K562 (cell line): ENCODE data around the gene FBXW12. TPM values are rescaled to one million over a fixed set of nuclear protein-coding genes. Genes with fewer than 3 reads are reported as not detected.
A peak's percentile ranks its signal among the peaks of the same experiment; 100 is the strongest.

Source experiments
- ATF7 ChIP-seq: fragments of 450-650 bp; IDR thresholded peaks from 2 replicates; pipeline ENCODE4 v1.7.1; 2014; ENCODE audit warnings: mild to moderate bottlenecking, moderate library complexity
- BCOR ChIP-seq: fragments of 450-650 bp; IDR thresholded peaks from 2 replicates; pipeline ENCODE4 v1.6.1; 2016
- CXXC5 ChIP-seq: fragments of 250-450 bp; sonication (Bioruptor Pico); IDR thresholded peaks from 2 replicates; pipeline ENCODE4 v1.8.0; 2022; ENCODE audit warnings: inconsistent platforms, mild to moderate bottlenecking, moderate library complexity
- DDX20 ChIP-seq: fragments of 450-650 bp; IDR thresholded peaks from 2 replicates; pipeline ENCODE4 v1.6.1; 2016; ENCODE audit warnings: missing genetic modification characterization, low read depth, mild to moderate bottlenecking, missing compliant biosample characterization, moderate library complexity
- EP400 ChIP-seq: fragments of 450-650 bp; IDR thresholded peaks from 2 replicates; pipeline ENCODE4 v1.6.1; 2017; ENCODE audit warnings: antibody characterized with exemption, mild to moderate bottlenecking, moderate library complexity
- GMEB1 ChIP-seq: fragments of 250-450 bp; sonication (Bioruptor Pico); IDR thresholded peaks from 2 replicates; pipeline ENCODE4 v1.4.0; 2020; ENCODE audit warnings: mild to moderate bottlenecking
- GTF2A2 ChIP-seq: IDR thresholded peaks from 2 replicates; pipeline ENCODE4 v1.6.1; 2016; ENCODE audit warnings: mild to moderate bottlenecking, missing genetic modification characterization, missing compliant biosample characterization
- HDAC1 ChIP-seq, 2 experiments: fragments of 450-650 bp; IDR thresholded peaks; 2 replicates each; pipeline ENCODE4 v1.6.1; 2016 to 2017; ENCODE audit warnings: inconsistent platforms in 1 of 2, mild to moderate bottlenecking in 1 of 2, moderate library complexity in 1 of 2
- HDAC2 ChIP-seq: fragments of 450-650 bp; IDR thresholded peaks from 2 replicates; pipeline ENCODE4 v1.6.1; 2016; ENCODE audit warnings: mild to moderate bottlenecking
- MTA2 ChIP-seq: fragments of 450-650 bp; IDR thresholded peaks from 2 replicates; pipeline ENCODE4 v1.6.1; 2016; ENCODE audit warnings: low read depth
- MTF1 ChIP-seq: fragments of 250-450 bp; sonication (Bioruptor Pico); IDR thresholded peaks from 2 replicates; pipeline ENCODE4 v1.9.0; 2021; ENCODE audit warnings: moderate library complexity, mild to moderate bottlenecking, inconsistent platforms, borderline replicate concordance
- NFRKB ChIP-seq: fragments of 450-650 bp; IDR thresholded peaks from 2 replicates; pipeline ENCODE4 v1.6.1; 2016; ENCODE audit warnings: low read depth
- PML ChIP-seq: IDR thresholded peaks from 2 replicates; pipeline ENCODE4 v1.6.1; 2012; ENCODE audit warnings: low read length, inconsistent platforms
- POU5F1 ChIP-seq: fragments of 150-350 bp; IDR thresholded peaks from 2 replicates; pipeline ENCODE4 v1.6.1; 2014; ENCODE audit warnings: borderline replicate concordance, low read length, low read depth, mild to moderate bottlenecking; ENCODE audit not compliant: partially characterized antibody
- RBBP5 ChIP-seq: fragments of 200-600 bp; sonication (generic); IDR thresholded peaks from 2 replicates; pipeline ENCODE4 v1.6.1; 2012; ENCODE audit warnings: borderline replicate concordance, mild to moderate bottlenecking, low read length, control low read depth, inconsistent platforms; ENCODE audit not compliant: insufficient read depth, poor library complexity, severe bottlenecking
- SRSF9 ChIP-seq: fragments of 200-400 bp; formaldehyde crosslinking; IDR thresholded peaks from 2 replicates; pipeline ENCODE4 v1.6.1; 2017; ENCODE audit warnings: low read depth, low read length, borderline replicate concordance
- TEAD2 ChIP-seq: fragments of 450-650 bp; IDR thresholded peaks from 2 replicates; pipeline ENCODE4 v1.6.1; 2016; ENCODE audit warnings: missing genetic modification characterization, control low read depth, missing compliant biosample characterization
- polyA plus RNA-seq, 8 experiments: library from polyadenylated mRNA; depleted of rRNA in 4 of 8; stranded (reverse) in 5 of 8; unstranded in 3 of 8; fragments of >200 nt; fragmentation: Nextera tagmentation in 2 of 8; fragmentation: Illumina TruSeq in 1 of 8; extraction: Ambion mirVana in 2 of 8; extraction: Trizol in 1 of 8; gene quantifications; 2 replicates each; pipeline versions ENCODE4 v1.2.1 to v1.2.3, GENCODE V29; 2011 to 2014; ENCODE audit warnings: inconsistent platforms in 1 of 8, missing spikeins in 1 of 8
- total RNA-seq, 7 experiments: library from RNA; depleted of rRNA in 6 of 7; stranded (reverse); fragments of >200 nt in 6 of 7; fragmentation: Illumina TruSeq in 2 of 7; extraction: Trizol in 2 of 7; gene quantifications; 2 replicates each; pipeline versions ENCODE4 v1.2.1 to v1.2.3, GENCODE V29; 2011 to 2021; ENCODE audit warnings: low replicate concordance in 1 of 7
- TF ChIP-seq, protein P1 (sequence below), 2 experiments: fragments of 450-650 bp in 1 of 2; sonication (generic) in 1 of 2; formaldehyde crosslinking in 1 of 2; IDR thresholded peaks; 2 replicates each; pipeline versions ENCODE4 v1.7.1 to v1.9.0; 2016 to 2022; ENCODE audit warnings: inconsistent platforms in 1 of 2, mild to moderate bottlenecking in 1 of 2, missing genetic modification reagents in 1 of 2

Gene FBXW12
- total and polyA plus RNA-seq, 9 of the 15 experiments (the other 6 are each of a cell fraction or from before 2014, with no cell fraction given), result 0.04 to 0.07 (median 0.06) TPM; not detected in 6

DNA sequence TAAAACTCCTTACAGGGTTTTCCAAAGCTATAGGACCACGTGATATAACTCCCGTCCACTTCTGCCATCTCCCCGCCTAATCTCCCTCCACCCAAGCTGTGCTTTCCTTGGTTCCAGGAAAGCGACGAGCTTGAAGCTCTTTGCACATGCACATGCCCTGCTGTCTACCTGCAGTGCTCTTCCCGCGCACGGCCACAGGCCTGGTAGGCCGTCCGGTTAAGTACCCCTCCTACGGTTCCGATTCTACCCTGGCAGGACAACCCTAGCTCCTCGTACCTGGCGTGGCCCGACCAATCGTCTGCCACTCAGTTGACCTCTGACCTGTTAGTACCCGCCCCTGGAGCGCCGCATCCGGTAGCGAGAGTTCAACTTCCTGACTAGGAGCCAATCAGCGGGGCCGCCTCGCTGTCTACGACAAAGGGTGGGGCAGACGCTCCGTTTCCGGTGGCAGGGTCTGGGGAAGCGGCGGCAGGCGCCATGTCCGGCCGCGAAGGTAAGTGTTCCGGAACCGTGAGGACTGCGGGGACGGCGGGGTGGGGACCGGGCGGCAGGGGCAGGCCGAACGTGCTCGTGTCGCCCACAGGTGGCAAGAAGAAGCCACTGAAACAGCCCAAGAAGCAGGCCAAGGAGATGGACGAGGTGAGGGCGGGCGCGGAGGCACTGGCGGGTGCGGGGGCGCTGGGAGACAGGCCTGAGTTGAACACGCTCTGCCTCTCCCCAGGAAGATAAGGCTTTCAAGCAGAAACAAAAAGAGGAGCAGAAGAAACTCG lies 68.0 kb downstream of the FBXW12 start, which contains the start of the genes CCDC51 and TMA7 (continued):
- TF ChIP-seq GMEB1 (CRISPR knock-in tag), result peak; percentile 34; the same call in 1 of the 2 replicates
- no peak for TF ChIP-seq TEAD2 (tag)
- TF ChIP-seq ATF7, result 0 out of 2 replicates have a peak, but pooled peaks have one; percentile 38
- TF ChIP-seq BCOR, result no peak
- TF ChIP-seq CXXC5 (CRISPR knock-in tag), result peak; percentile 74
- TF ChIP-seq SRSF9, result no peak
- TF ChIP-seq NFRKB, result peak; percentile 80
- 0 out of 2 replicates have a peak, but pooled peaks have one; percentile 45 for TF ChIP-seq HDAC2
- peak; percentile 68 for TF ChIP-seq MTA2
- TF ChIP-seq POU5F1, result no peak
- TF ChIP-seq HDAC1 (IDR thresholded peaks at IDR 0.05), result peak in 1 of 2 experiments; percentile 55; a peak in 2 of 4 replicates
- TF ChIP-seq, protein P1, sequence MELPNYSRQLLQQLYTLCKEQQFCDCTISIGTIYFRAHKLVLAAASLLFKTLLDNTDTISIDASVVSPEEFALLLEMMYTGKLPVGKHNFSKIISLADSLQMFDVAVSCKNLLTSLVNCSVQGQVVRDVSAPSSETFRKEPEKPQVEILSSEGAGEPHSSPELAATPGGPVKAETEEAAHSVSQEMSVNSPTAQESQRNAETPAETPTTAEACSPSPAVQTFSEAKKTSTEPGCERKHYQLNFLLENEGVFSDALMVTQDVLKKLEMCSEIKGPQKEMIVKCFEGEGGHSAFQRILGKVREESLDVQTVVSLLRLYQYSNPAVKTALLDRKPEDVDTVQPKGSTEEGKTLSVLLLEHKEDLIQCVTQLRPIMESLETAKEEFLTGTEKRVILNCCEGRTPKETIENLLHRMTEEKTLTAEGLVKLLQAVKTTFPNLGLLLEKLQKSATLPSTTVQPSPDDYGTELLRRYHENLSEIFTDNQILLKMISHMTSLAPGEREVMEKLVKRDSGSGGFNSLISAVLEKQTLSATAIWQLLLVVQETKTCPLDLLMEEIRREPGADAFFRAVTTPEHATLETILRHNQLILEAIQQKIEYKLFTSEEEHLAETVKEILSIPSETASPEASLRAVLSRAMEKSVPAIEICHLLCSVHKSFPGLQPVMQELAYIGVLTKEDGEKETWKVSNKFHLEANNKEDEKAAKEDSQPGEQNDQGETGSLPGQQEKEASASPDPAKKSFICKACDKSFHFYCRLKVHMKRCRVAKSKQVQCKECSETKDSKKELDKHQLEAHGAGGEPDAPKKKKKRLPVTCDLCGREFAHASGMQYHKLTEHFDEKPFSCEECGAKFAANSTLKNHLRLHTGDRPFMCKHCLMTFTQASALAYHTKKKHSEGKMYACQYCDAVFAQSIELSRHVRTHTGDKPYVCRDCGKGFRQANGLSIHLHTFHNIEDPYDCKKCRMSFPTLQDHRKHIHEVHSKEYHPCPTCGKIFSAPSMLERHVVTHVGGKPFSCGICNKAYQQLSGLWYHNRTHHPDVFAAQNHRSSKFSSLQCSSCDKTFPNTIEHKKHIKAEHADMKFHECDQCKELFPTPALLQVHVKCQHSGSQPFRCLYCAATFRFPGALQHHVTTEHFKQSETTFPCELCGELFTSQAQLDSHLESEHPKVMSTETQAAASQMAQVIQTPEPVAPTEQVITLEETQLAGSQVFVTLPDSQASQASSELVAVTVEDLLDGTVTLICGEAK (IDR thresholded peaks at IDR 0.05), result peak; percentile 96
- TF ChIP-seq, protein P1 (CRISPR knock-in tag; IDR thresholded peaks at IDR 0.05), result no peak
- peak; percentile 88 for TF ChIP-seq EP400
- TF ChIP-seq MTF1 (CRISPR knock-in tag), result no peak
- TF ChIP-seq GTF2A2, result no peak
- TF ChIP-seq PML, result peak; percentile 65; the same call in 1 of the 2 replicates
- TF ChIP-seq DDX20 (tag), result no peak
- peak; percentile 72 for TF ChIP-seq RBBP5
